ENCODE measurements around the gene OSCAR. TPM values are rescaled to one million over a fixed set of nuclear protein-coding genes. Genes with fewer than 3 reads are reported as not detected.
"Not testable (repeated sequence)": the region's sequence is repeated elsewhere in the genome, so short reads cannot be mapped to it uniquely, and the experiment has no call there.

Gene OSCAR
- polyA plus RNA-seq, 1 experiment = 0.66 TPM

- TF ChIP-seq CTCF (IDR thresholded peaks at IDR 0.05; ENCODE audit: insufficient read depth, low read depth, low read length) = no peak
- ChIA-PET POLR2A (no interaction called here), CTCF (no interaction called here)
- DNase-seq (ENCODE audit: low read depth) = no peak
- Histone ChIP-seq H3K27me3 (ENCODE audit: control insufficient read depth, insufficient read depth, low read length) (no peaks in the 10 kb centered on the region), H3K36me3 (ENCODE audit: control insufficient read depth, insufficient read depth, low read length) (peaks cover 26% of the 10 kb centered on the region), H3K4me3 (ENCODE audit: low read depth, low read length) (no peak overlapping the region)
These were observed 5.2 kb upstream of the OSCAR start for GRCh38 chr19:54105796-54106195.

- Histone ChIP-seq H3K27me3 (ENCODE audit: control insufficient read depth, insufficient read depth, low read length) (no peaks in the 10 kb centered on the region), H3K36me3 (ENCODE audit: control insufficient read depth, insufficient read depth, low read length) (peaks cover 24% of the 10 kb centered on the region), H3K4me3 (ENCODE audit: low read depth, low read length) (no peak overlapping the region)
- TF ChIP-seq CTCF (IDR thresholded peaks at IDR 0.05; ENCODE audit: insufficient read depth, low read depth, low read length) = no peak
- ChIA-PET POLR2A (no interaction called here), CTCF (no interaction called here)
- DNase-seq (ENCODE audit: low read depth) = no peak
These were observed 4.6 kb upstream of the OSCAR start for GRCh38 chr19:54104998-54105715.

GRCh38 chr19:54102421-54103169 lies 2.0 kb upstream of the OSCAR start, which contains the start of gene NDUFA3:
TSS of gene NDUFA3 (plus strand) at chr19:54102855. CDS start at chr19:54102879, 24 bp downstream.
- POLR2A ChIA-PET = no interaction called here
- peak within 1 kb of the TSS; percentile 76 for H3K4me3 ChIP-seq (ENCODE audit: low read depth, low read length)
- CTCF ChIA-PET = no interaction called here
- no peaks in the 10 kb centered on the region for H3K27me3 ChIP-seq (ENCODE audit: control insufficient read depth, insufficient read depth, low read length)
- peaks cover 8% of the 10 kb centered on the region for H3K36me3 ChIP-seq (ENCODE audit: control insufficient read depth, insufficient read depth, low read length)
- no peak for TF ChIP-seq CTCF (IDR thresholded peaks at IDR 0.05; ENCODE audit: insufficient read depth, low read depth, low read length)
- peak; percentile 86 for DNase-seq (ENCODE audit: low read depth)

GRCh38 chr19:54099903-54100255 lies 724 bp downstream of the OSCAR start:
- CTCF ChIA-PET; H3K4me3 ChIP-seq (ENCODE audit: low read depth, low read length); H3K36me3 ChIP-seq (ENCODE audit: control insufficient read depth, insufficient read depth, low read length); POLR2A ChIA-PET; DNase-seq (ENCODE audit: low read depth); H3K27me3 ChIP-seq (ENCODE audit: control insufficient read depth, insufficient read depth, low read length): not testable (repeated sequence)

GRCh38 chr19:54099190-54099902 lies 1.3 kb downstream of the OSCAR start:
- ChIA-PET POLR2A (no interaction called here), CTCF (no interaction called here)
- Histone ChIP-seq H3K4me3 (ENCODE audit: low read depth, low read length) (no peak overlapping the region), H3K27me3 (ENCODE audit: control insufficient read depth, insufficient read depth, low read length) (no peaks in the 10 kb centered on the region), H3K36me3 (ENCODE audit: control insufficient read depth, insufficient read depth, low read length) (no peaks in the 10 kb centered on the region; the same call in 1 of the 2 replicates)
- TF ChIP-seq CTCF (IDR thresholded peaks at IDR 0.05; ENCODE audit: insufficient read depth, low read depth, low read length) = no peak
- no peak for DNase-seq (ENCODE audit: low read depth)
